ENCODE data around the gene NUDT8. TPM values are rescaled to one million over a fixed set of nuclear protein-coding genes. Genes with fewer than 3 reads are reported as not detected.

Gene NUDT8
- total and polyA plus RNA-seq, 2 of the 8 experiments (the other 6 are each of a cell fraction or from before 2014, with no cell fraction given): 7.2 to 8.3 TPM

DNA sequence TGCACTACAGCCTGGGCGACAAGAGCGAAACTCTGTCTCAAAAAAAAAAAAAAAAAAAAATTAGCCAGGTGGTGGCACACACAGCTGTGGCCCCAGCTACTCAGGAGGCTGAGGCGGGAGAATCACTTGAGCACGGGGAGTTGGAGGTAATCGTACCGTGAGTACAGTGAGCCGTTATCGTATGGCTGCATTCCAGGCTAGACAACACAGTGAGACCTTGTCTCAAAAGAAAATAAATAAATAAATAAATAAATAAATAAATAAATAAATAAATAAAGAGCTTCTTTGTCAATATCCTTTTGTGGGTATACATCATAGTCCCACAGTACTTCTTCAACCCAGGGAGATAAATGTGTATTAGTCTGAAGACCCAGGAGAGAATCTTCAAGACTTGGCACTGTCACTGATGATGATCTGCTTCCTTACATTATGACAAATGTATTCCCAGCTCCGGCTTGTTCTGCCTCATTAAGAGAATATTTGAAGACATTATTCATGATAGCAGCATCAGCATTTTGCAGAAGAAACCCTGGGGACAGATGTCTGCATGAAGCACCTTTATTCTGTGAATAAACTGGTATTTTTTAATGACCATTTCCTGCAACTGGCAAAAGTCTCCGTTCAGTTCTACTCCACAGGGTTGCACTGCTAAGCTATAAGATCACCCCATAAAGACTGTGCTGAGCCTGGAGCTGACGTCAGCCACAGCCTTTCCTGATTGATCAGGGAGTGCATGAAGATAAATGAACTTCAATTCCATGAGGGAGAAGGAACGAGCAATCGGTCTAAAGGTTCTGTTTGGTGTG is 22.4 kb upstream of the NUDT8 start:
- TF ChIP-seq SIN3A (conservative IDR thresholded peaks at IDR 0.05 in 1 of 2, IDR thresholded peaks at IDR 0.05 in 1 of 2; ENCODE audit: low read depth in 1 of 2, low read length in 2 of 2): no peak
- no peak for TF ChIP-seq SUZ12 (IDR thresholded peaks at IDR 0.05; ENCODE audit: low read length)
- no peak for TF ChIP-seq TAF1 (IDR thresholded peaks at IDR 0.05; ENCODE audit: low read depth, low read length)
- TF ChIP-seq HDAC2 (IDR thresholded peaks at IDR 0.05; ENCODE audit: borderline replicate concordance in 1 of 2, low read depth in 2 of 2, low read length in 2 of 2): no peak
- TF ChIP-seq POU5F1 (IDR thresholded peaks at IDR 0.05; ENCODE audit: low read depth, low read length): no peak
- no peak for TF ChIP-seq JUND (IDR thresholded peaks at IDR 0.05; ENCODE audit: low read length)
- TF ChIP-seq, protein P1, sequence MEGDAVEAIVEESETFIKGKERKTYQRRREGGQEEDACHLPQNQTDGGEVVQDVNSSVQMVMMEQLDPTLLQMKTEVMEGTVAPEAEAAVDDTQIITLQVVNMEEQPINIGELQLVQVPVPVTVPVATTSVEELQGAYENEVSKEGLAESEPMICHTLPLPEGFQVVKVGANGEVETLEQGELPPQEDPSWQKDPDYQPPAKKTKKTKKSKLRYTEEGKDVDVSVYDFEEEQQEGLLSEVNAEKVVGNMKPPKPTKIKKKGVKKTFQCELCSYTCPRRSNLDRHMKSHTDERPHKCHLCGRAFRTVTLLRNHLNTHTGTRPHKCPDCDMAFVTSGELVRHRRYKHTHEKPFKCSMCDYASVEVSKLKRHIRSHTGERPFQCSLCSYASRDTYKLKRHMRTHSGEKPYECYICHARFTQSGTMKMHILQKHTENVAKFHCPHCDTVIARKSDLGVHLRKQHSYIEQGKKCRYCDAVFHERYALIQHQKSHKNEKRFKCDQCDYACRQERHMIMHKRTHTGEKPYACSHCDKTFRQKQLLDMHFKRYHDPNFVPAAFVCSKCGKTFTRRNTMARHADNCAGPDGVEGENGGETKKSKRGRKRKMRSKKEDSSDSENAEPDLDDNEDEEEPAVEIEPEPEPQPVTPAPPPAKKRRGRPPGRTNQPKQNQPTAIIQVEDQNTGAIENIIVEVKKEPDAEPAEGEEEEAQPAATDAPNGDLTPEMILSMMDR (IDR thresholded peaks at IDR 0.05; ENCODE audit: control extremely low read depth in 1 of 3, insufficient read depth in 1 of 3, low read depth in 1 of 3, low read length in 3 of 3): no peak
- no peak for TF ChIP-seq NRF1 (IDR thresholded peaks at IDR 0.05; ENCODE audit: low read depth, low read length)
- Histone ChIP-seq H2BK5ac (ENCODE audit: low read depth, low read length) (no peak overlapping the region), H4K5ac (ENCODE audit: insufficient read length, low read depth, low read length) (no peak overlapping the region), H3K18ac (ENCODE audit: extremely low read depth, low read length) (no peak overlapping the region), H2BK12ac (ENCODE audit: low read depth, low read length) (no peak overlapping the region), H3K9ac (replicated peaks in 1 of 4; ENCODE audit: extremely low read depth in 1 of 4, low read depth in 3 of 4, low read length in 3 of 4) (no peak overlapping the region), H4K20me1 (replicated peaks in 1 of 2; ENCODE audit: control insufficient read depth in 1 of 2, insufficient read depth in 2 of 2, low read length in 2 of 2) (peaks cover 0 to 5% of the 10 kb centered on the region in 2 experiments), H3K4ac (replicated peaks; ENCODE audit: insufficient read length, low read depth, low read length) (no peak overlapping the region), H2BK20ac (ENCODE audit: low read length) (no peak overlapping the region), H3K23me2 (ENCODE audit: low read depth, low read length) (peaks cover 3% of the 10 kb centered on the region; the same call in 1 of the 2 replicates), H3K14ac (ENCODE audit: insufficient read length) (no peak overlapping the region), H2AK5ac (ENCODE audit: low read depth, low read length) (no peak overlapping the region), H3K79me1 (ENCODE audit: low read depth, low read length) (no peaks in the 10 kb centered on the region), H3K9me3 (ENCODE audit: insufficient read depth in 2 of 2, low read depth in 1 of 2, low read length in 1 of 2) (peaks cover 11 to 14% of the 10 kb centered on the region in 2 experiments; a peak in 3 of 4 replicates), H3K27ac (ENCODE audit: low read depth, low read length) (no peak overlapping the region), H2BK15ac (ENCODE audit: low read length) (no peak overlapping the region), H3K27me3 (replicated peaks in 1 of 4; ENCODE audit: control insufficient read depth in 3 of 4, extremely low read depth in 1 of 4, insufficient read depth in 3 of 4, low read length in 3 of 4) (no peaks in the 10 kb centered on the region; a peak in 2 of 7 replicates), H4K91ac (replicated peaks; ENCODE audit: insufficient read length, low read length) (no peak overlapping the region), H2AFZ (ENCODE audit: low read length) (no peak overlapping the region), H3K23ac (ENCODE audit: insufficient read length) (no peak overlapping the region), H2BK120ac (replicated peaks; ENCODE audit: low read depth, low read length) (no peak overlapping the region), H3K56ac (replicated peaks; ENCODE audit: insufficient read length, low read depth, low read length) (no peak overlapping the region), H3K4me1 (replicated peaks in 1 of 4; ENCODE audit: control insufficient read depth in 3 of 4, insufficient read depth in 4 of 4, low read length in 3 of 4) (peaks cover 0 to 5% (median 0%) of the 10 kb centered on the region in 4 experiments; a peak in 2 of 7 replicates), H4K8ac (ENCODE audit: extremely low read depth, insufficient read depth, low read length) (no peak overlapping the region), H3K4me2 (ENCODE audit: insufficient read depth in 1 of 2, low read depth in 2 of 2, low read length in 2 of 2) (no peak overlapping the region), H3K4me3 (ENCODE audit: extremely low read depth in 1 of 4, insufficient read depth in 2 of 4, low read depth in 3 of 4, low read length in 4 of 4) (no peak overlapping the region), H3K36me3 (ENCODE audit: control insufficient read depth in 2 of 4, insufficient read depth in 4 of 4, low read length in 3 of 4) (no peaks in the 10 kb centered on the region; a peak in 1 of 8 replicates), H3K79me2 (ENCODE audit: control insufficient read depth in 1 of 2, insufficient read depth in 2 of 2, low read length in 2 of 2) (no peaks in the 10 kb centered on the region)
- FAIRE-seq: no peak
- ChIA-PET CTCF (ENCODE audit: partially characterized antibody) (interaction anchor here (0.7 to 8.6 kb wide), 6 partner anchors 9 to 48 kb away, joined by 3 to 74 read pairs (median 5); partner anchors contain the start of gene TBX10), POLR2A (ENCODE audit: partially characterized antibody) (no interaction called here)
- WGBS, 2 experiments (ENCODE audit: extremely low coverage in 1 of 2, insufficient coverage in 1 of 2, insufficient read length in 1 of 2, insufficient replicate concordance in 2 of 2, low coverage in 1 of 2, low lambda C conversion rate in 2 of 2, missing lambda C conversion rate in 1 of 2): 93% methylated on average over 12 of the region's 13 CpGs; no CpG with 5 or more reads in 1 of the 2 experiments
- DNase-seq (ENCODE audit: low read depth in 1 of 2, low spot score in 2 of 2): no peak
